Stimulated activated CD8-positive, alpha-beta memory T cell treated with anti-CD3 and anti-CD28 coated beads, Interleukin-15, amount 100 ng/mL, for 4 hours (primary cell): ENCODE measurements around the gene OTUB2.

Experiments
- DNase-seq, 2 donors: peaks; one replicate each; pipeline ENCODE4 v3.0.0-alpha.2; 2020; ENCODE audit warnings: low read depth in 2 of 2

OTUB2 gene

DNA sequence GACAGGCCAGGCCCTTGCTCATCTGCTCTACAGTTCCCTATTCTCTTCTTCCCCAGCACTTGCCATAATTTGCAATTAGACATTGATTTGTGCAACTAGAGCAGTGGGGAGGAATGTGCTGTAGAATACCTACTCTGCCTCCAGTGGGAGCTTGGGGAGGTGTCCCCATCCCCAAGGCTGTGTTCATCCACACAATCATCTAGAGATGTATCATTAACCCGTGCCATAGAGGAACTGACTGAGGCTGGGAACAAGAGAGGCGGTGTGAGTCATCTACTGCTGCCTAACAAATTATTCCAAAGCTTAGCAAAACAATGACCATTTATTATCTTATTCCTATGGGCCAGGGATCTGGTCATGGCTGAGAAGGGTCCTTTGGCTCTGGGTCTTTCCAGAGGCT lies 5.1 kb upstream of the OTUB2 start:
- no peak for DNase-seq

DNA sequence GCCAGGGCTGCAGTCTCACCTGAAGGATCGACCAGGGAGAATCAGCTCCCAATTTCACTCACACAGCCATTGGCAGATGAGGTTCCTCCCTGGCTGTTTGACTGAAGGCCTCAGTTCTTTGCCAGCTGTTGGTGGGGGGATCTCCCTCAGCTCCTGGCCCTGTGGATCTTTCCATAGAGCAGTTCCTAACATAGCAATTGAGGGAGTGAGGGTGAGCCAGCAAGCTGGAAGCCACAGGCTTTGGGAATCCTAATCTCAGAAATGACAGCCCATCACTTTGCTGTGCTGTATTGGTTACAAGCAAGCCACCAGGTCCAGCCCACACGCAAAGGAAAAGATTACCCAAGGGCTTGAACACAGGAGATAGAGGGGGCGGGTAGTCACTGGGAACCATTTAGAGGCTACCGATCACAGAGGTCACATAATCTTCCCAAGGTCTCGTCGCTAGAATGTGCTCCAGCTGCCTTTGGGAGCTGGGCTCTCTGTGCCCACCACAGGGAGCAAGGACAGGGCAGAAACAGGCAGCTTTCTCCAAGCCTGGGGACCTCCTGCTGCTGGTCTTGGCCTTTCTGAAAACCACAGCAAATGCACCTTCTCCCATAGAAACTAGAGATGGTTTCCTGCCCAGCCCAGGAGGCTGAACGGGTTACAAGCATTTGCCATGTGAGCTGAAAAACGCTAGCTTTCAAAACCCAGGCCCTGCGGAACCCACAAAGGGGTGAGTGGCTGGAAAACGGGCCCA lies 4.6 kb upstream of the OTUB2 start:
- no peak for DNase-seq

DNA sequence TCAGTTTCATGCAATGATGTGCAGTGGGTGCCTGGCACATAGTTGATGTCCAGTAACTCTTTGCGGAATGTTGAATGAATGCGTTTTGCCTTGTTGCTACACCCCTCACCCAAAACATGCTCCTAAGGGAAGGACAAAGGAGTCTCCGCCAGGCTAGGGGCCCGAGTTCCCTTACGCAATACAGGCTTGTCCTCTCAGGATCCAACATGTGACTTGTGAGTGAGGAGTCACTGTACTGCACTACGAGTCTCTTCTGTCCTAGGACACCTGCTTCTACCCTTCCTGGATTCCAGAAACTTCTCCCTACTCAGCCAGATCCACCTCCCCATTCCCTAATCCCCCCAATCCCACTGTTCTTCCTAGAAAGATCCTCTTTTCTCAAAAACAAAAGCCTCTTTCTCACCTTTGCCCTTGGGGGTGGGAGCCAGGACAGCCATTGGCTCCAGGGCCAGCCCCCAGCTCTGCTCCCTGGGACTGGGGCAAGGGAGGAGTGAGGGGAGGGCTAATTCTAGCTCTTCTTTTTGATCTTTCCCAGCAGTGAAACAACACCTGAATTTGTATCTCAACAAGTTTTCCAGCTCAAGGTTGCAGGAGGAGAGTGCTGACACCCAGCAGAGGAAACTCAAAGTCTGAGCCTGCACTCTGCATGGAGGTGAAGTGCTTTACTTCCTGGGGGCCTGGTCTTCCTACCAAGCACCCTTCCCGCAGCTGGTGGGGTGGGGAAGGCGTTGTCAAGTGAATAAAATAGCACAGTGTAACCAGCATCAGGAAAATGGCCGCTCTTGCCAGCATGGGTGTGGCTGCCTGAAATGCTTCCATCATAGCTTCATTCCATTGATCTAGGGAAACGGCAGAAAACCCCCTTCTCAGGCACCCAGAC lies 3.4 kb upstream of the OTUB2 start:
- DNase-seq: no peak

DNA sequence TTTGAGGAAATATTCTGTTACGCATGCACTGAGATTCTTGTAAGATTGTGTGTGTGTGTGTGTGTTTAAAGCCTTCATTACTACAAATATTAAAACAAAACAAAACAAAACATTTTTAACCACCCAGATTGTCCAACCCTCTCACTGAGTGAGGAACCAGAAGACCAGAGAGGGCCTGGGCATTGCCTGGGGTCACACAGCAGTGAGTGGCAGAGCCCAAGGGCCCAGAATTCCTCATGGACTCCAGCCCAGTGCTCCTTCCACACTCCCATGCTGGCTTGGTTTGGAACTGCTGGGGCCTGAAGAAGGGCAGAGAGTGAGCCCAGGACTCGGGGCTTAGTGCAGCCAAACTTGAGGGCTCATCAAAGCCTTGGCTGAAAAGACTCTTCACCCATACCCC lies 1.6 kb upstream of the OTUB2 start:
- DNase-seq: no peak

DNA sequence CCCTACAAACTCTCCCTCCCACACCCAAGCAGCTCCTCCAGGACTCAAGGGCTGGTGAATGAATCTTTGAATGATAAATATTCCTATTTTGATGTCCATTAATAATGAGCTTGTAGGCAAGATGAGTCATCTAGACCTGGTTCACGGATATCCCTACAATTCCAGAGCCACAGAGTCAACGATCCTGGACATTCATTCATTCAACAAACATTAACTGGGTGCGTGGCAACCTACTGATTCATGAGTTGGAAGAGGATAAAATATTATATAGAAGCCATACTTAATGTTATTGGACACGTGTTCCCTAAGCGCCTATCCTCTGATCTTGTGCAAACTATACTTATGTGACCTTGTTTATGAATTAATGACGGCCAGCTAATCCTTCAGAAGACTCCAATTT lies 420 bp upstream of the OTUB2 start:
- DNase-seq: no peak

DNA sequence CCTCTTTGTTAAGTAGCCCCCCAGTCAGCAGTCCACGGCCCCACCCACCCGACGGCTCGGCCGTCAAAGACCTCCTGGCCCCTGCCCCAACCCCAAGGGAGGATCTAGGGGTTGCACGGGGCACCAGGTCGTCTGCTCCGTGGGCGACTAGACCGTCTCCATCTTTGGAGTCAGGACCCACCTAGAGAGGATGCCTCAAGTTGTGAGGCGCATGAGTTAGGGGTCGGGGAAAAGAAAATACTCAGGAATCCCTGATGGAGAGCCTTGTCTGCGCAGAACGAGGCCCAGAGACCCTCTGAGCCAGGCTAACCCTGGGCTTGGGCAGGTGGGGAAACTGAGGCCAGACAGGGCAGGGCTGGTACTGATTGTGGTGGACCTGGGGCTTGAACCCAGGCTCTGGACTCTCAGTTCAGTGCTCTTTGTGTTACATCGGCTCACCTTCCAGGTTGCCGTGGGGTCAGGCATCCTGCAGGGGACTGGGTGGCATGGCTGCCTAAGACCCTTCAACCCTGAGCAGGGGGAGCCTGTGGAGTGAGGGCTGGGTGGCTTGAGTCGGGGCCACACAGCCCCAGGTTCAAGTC lies 839 bp downstream of the OTUB2 start:
- no peak for DNase-seq

DNA sequence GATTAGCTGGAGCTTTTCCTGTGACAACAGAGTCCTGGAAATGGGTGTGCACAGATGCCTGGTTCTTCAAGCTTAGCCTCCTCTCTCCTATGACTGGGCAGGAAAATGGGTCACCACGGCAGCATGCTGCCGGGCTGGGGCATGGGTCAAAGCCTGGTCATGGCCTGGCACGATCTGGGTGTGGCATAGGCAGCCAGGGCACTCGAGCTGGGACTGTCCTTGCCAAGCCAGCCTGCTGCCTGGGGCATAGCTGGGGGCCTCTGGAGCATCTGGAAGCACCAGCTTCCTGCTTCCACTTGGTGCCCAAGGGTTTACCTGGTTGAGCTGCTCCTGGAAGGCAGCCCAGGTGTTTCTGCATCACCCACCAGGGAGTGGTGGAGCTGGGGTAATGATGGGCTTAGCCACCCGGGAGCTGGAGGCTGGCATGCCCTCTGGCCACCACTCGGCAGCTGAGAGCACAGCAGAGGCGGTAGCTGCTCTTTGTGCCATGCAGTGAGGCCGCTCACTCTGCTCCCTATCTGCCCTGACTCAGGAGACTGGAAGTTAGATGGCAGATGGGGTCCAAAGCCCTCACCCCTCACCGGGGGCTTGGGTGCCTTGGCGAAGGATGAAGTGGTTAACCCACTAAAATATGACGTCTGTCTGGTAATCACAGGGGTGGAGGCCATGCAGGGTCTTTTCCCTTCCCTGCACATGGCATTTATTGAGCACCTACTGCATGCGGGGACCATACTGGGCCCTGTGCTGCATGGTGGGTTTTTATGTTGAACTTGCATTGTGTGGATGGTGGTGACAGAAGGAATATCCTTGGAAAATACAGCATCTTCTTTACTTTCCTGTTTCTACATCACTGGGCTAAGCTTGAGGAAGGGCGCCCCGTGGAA lies 1.7 kb downstream of the OTUB2 start:
- DNase-seq: no peak

DNA sequence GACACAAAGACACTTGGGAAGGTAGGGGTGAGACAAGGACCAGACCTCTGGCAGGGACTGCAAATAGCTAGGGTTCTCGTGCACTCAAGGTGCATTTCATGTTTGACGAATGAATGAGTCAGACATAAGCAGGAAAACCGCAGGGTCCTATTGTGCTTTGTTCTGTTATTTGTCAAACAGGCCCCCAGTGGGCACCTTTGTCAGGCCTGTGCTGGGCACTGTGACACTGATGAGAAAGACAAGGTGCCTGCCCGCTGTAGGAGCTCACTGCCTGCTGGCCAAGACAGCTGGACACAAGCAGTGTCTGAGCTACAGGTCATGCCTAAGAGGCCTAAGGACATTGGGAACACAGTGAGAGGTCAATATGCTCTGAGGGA lies 2.3 kb downstream of the OTUB2 start:
- DNase-seq: peak in 1 of 2 donors; percentile 13

DNA sequence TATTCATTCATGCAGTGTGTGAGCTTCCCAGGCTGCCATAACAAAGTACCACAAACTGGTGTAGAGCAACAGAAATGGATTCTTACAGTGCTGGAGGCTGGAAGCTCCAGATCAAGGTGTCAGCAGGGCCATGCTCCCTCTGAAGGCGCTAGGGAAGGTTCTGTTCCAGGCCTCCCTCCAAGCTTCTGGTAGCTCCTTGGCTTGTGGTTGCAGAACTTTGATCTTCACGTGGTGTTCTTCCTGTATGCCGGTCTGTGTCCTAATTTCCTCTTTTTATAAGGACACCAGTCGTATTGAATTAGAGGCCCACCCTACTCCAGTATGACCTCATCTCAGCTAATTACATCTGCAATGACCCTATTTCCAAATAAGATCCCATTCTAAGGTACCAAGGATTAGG lies 3.1 kb downstream of the OTUB2 start:
- DNase-seq: no peak

DNA sequence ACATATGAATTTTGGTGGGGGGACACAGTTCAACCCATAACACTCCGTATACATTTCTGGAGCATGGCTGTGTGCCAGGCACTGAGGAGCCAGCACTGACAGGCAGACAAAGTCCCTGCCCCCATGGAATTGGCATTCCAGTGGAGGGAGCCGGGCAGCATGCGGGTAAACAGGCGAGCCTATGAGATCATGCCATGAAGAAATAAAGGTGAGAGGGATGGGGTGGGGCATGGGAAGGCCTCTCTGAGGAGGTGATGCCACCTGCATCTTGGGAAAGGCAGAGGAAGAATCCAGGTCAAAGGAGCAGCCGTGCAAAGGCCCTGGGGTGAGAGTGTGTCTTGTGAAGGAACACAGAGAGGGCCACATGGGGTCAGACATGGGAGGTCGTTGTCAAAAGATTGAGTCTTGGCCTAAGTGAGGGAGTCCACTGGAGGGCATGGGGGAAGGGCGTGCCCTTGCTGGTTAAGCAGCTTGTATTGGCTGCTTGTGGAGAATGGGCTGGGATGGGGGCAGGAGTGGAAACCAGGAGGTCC lies 3.6 kb downstream of the OTUB2 start:
- no peak for DNase-seq

DNA sequence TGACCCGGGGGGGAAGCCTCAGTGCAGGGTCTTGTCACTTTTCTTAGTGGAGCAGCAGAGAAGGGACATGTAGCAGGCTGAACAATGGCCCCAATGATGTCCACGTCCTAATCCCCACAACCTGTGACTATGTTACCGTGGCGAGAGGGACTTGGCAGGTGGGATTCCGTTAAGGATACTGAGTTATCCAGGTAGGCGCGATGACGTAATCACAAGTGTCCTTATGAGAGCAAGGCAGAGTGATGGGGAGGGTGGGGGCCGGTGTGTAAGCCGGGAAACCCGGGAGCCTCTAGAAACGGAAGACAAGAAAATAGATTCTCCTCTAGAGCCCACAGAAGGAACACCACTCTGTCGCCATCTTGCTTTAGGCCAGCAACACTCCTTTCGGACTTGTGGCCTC lies 4.4 kb downstream of the OTUB2 start:
- DNase-seq: no peak

DNA sequence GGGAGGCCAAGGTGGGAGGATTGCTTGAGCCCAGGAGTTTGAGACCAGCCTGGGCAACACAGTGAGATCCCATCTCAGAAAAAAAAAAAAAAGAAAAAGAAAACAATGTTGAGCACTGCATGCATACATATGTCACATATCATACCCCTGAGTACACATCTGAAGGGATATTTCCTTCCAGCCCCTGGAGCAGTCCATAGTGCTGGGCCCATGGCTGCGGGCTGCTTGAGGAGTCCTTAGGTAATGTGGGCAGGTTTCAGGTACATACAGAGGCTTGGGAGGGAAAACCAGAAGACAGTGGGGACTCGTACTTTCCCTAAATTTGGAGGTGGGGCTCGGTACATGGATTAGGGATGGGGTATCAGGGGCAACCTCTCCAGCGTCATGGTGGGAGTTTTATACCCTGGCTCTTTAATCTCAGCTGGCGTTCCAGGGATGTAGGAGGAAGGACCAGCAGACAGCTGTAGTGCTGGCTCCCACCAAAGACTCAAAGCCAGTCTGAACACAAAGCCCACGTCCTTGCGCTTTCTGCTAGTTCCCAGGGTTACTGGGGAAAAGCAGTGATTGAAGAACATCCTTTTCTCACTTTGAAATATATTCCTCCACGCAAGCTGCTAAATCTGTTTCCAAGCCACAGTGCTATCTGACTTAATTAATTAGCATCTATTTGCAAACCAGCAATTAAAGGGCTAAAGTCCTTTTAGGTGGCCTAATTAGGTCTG lies 5.2 kb downstream of the OTUB2 start:
- DNase-seq: no peak

DNA sequence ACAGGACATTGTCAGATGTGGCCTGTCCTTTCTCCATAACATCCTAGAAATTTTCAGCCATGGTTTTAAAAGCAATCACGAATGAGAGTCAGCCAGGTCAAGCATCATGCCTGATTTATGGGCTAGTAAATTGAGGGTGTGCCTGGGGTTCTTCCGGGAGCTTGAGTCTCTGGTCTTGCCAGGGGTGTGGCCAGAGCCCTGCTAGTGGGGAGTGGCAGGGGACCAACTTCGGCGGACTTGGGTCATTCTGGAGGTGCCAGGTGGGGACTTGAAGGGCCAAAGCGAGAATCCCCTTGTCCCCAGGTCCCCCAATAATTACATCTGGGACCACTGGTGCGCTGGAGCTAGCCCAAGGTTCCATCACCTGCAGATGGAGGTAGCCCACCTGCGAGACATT lies 5.7 kb downstream of the OTUB2 start:
- DNase-seq: no peak

DNA sequence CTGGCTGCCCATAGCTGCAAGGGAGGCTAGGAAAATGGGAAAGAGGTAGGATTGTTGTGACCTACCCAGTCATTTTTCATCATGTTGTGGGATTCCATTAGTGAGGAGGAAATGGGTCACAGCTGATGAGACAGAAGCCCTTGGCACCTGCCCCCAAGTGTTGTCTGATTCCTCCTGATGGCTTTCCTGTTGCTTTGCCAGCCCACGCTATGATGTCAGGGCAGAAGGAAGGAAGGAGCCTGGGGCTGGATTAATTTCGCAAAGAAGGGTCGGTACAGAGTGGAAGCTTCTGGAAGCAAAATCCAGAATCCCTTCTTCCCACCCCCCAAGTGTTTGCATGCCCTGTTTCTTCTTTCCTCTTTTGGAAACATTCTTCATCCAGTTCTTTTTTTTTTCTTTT lies 8.7 kb downstream of the OTUB2 start:
- DNase-seq: no peak

DNA sequence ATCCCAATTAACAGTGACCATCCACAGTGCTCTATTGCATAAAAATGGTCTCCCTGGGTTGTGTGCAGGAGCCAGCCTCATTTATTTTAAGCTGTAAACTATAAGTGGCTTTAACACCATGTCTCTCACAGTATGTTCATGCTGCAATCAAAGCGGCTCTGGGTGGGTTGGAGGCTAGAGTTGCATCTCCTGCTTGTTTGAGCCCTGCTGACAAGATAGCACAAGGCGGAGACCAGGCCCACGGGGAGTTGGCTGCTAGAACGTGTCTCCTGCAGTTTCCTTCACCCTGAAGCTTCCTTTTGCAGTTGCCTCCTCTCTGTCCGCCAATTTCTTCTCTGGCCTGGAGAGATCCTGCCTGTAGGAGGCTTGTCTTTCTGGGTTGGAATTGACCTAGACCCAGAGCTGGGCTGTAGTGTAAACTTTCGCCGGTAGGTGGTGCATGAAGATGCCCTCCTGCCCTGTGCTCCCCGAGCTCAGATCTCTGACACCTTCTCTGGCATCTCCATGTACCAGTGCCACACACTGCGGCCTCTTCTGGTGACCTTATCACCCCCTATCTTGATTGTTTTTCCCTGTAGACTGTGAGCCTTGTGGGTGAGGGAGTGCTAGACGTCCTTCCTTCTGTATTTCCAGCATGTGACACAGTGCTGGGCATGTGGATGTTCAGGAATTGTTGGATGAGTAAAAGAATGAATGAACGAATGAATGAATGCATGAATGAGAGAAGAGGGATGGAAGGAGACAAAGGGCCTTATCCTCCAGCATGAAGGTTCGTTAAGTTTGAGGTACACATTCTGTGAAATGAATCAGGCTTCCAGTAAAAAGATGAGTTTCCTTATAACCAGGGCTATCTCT lies 10.4 kb downstream of the OTUB2 start:
- DNase-seq: peak; percentile 34 to 46

DNA sequence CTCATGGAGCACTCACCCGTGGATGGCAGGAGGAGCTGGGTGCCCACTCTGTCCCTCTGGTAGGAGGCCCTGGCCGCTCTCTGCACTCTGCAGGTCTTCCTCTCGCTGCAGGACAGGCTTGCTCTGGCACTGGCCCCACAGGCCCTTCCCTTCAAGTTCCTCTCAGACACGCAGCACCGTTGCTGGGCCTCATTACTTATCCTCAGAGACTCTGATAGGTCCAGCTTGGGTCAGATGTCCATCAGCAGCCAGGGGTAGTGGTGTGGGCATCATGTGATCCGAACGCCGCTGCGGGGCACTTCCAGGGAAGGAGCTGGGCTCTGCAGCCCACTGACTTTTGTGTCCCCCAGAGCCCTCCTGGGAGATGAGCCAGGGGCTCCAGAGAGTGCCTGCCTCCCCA lies 11.8 kb downstream of the OTUB2 start:
- DNase-seq: no peak

DNA sequence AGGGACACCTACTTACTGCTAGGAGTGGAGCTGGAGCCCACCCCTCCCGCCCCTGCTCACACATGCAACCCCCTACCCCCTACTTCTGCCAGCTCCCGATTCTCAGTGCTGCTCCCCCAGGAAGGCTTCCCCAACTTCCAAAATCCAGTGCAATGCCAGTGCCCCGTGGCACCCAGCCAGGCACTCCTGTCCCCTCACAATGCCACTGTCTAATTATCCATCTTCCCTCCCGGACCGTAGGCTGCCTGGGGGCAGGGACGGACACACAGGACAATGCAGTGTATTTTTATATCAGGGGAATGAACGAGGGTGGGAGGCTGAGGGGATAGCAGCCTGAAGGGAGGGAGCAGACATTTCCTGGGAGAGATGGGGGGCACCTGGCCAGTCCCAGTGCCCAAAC lies 12.4 kb downstream of the OTUB2 start:
- no peak for DNase-seq

DNA sequence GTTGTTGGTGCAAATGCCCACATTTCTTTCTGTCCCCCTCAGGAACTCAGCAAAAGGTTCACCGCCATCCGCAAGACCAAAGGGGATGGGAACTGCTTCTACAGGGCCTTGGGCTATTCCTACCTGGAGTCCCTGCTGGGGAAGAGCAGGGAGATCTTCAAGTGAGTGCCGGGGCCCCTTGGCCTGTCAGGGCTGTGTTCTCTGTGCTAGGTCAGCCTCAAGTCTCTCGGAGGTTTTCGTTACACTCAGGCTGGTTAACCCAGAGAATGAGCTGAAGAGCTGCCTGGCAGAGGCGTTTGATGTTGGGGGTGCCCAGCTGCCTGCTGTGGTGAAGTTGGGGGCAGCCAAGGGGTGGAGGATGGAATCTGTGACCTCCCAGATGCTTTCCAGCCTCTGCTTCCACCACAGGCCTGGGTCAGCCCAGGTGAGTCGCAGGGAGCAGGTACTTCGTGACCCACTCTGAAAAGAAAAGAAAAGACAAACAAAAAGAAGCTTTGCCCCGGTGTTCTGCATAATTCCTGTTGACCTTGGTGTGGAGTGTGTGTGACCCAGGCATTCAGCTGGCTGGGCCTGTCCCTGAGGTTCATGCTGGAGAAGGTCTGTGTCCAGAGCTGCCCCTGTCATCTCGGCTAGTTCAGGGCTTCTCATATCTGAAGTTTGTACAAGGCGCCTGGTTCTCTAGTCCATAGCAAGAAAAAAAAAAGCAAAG lies 12.9 kb downstream of the OTUB2 start:
- no peak for DNase-seq

DNA sequence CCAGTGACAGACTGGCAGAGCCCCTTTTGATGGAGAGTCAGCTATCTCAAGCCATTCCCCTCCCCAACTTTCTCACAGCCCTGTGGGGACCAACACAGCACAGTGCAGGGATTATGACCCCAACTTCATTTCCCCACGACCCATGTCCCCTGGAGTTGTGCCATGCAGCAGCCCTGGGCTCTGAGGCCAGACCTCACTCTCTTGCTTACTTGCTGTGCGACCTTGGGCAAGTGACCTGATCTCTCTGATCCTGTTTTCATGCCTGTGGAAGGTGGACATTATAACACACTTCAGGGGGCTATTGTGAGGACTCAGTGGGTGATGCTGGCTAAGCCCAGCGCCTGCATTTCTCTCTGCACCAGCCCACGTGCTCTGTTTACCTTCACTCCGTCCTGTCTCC lies 14.1 kb downstream of the OTUB2 start:
- DNase-seq: no peak
